Activated T-cell treated with anti-CD3 and anti-CD28 coated beads, Interleukin-2, amount 50 U/mL, for 24 hours (primary cell): ENCODE results near the gene GARS1.

Experiments
- DNase-seq: peaks from one replicate; pipeline ENCODE4 v3.0.0-alpha.2; 2020
- H3K27ac Mint-ChIP-seq: 2 replicates; pipeline ENCODE4 v1.8.0; 2020; ENCODE audit warnings: mild to moderate bottlenecking, mixed read lengths
- H3K27me3 Mint-ChIP-seq: 2 replicates; pipeline ENCODE4 v1.8.0; 2020; ENCODE audit warnings: mixed read lengths
- H3K36me3 Mint-ChIP-seq: 2 replicates; pipeline ENCODE4 v1.8.0; 2020; ENCODE audit warnings: low read depth, mixed read lengths
- H3K4me1 Mint-ChIP-seq: 2 replicates; pipeline ENCODE4 v1.8.0; 2020; ENCODE audit warnings: low read depth, mixed read lengths
- H3K4me3 Mint-ChIP-seq: 2 replicates; pipeline ENCODE4 v1.8.0; 2020; ENCODE audit warnings: mild to moderate bottlenecking, moderate library complexity, mixed read lengths
- H3K9me3 Mint-ChIP-seq: 2 replicates; pipeline ENCODE4 v1.8.0; 2020; ENCODE audit warnings: mixed read lengths

GARS1 gene

GRCh38 chr7:30594540-30595435, at the start of gene GARS1:
Gene GARS1, plus strand, starts transcription at chr7:30594878. Its CDS starts 44 bp downstream, at chr7:30594922.
- peaks cover 61% of the 10 kb centered on the region for H3K36me3 Mint-ChIP-seq
- peak within 1 kb of the TSS; percentile 99 for H3K27ac Mint-ChIP-seq
- no peaks in the 10 kb centered on the region for H3K27me3 Mint-ChIP-seq
- DNase-seq, result peak; percentile 92
- no peaks in the 10 kb centered on the region for H3K9me3 Mint-ChIP-seq
- H3K4me1 Mint-ChIP-seq, result peaks cover 60% of the 10 kb centered on the region
- peak within 1 kb of the TSS; percentile 99 for H3K4me3 Mint-ChIP-seq

DNA sequence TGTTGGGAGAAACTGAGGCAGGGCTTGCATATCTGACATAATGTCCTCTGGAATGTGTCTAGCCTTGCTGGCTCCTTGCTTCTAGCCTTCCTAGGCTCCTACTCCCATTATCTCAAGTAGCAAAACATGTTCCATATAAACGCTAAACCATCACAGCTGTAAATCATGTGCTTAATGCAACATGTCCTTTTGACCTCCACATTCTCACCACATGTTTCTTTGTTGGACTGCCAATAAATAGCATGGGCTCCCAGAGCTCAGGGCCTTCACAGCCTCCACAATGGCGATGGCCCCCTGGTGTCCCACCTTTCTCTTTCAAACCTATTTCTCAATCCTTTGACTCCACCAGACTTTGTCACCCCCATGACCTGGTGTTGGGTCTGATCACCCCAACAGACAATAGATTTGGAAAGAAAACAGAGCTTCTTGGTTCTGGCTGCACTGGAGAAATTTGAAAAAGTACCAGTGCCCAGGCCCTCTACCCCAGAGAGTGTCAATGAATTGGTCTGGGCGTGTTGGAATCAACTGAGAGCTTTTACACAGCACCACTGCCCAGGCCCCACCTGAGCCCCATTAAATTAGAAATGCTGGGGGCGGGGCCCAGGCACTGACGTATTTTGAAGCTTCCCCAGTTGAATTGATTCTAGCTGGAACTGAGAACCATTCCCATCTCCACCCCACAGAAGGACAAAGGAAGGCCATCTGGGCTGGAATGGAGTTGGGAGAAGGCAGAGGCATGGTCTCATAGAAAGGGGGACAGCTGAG, 48.7 kb upstream of the GARS1 start:
- Mint-ChIP-seq H3K4me3 (no peak overlapping the region), H3K27me3 (no peaks in the 10 kb centered on the region), H3K9me3 (no peaks in the 10 kb centered on the region), H3K4me1 (peaks cover 6% of the 10 kb centered on the region), H3K27ac (no peak overlapping the region), H3K36me3 (peaks cover 35% of the 10 kb centered on the region)
- DNase-seq, result no peak

DNA sequence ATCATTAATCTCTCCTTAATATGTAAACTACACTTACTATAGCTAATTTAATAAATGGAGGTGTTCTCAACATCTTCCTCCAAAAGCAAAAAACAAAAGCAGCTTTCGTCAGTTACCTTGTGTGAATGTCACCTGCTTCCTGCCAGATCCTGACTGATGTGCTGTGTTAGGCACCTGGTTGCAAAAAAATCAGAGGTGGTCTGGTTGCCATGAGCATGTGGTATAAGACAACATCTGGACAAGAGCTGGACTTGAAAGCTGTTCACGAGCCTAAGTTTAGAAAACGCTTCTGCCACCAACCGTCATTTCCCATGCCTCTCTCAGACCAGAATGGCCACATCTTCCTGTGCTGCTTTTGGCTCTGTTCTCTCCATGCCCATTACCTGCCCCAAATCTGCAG, 48.1 kb upstream of the GARS1 start:
- no peak for DNase-seq
- peaks cover 6% of the 10 kb centered on the region for H3K4me1 Mint-ChIP-seq
- no peak overlapping the region for H3K27ac Mint-ChIP-seq
- H3K4me3 Mint-ChIP-seq, result no peak overlapping the region
- H3K36me3 Mint-ChIP-seq, result peaks cover 35% of the 10 kb centered on the region
- no peaks in the 10 kb centered on the region for H3K27me3 Mint-ChIP-seq
- H3K9me3 Mint-ChIP-seq, result no peaks in the 10 kb centered on the region

GRCh38 chr7:30548845-30549244, 45.8 kb upstream of the GARS1 start:
- no peaks in the 10 kb centered on the region for H3K27me3 Mint-ChIP-seq

DNA sequence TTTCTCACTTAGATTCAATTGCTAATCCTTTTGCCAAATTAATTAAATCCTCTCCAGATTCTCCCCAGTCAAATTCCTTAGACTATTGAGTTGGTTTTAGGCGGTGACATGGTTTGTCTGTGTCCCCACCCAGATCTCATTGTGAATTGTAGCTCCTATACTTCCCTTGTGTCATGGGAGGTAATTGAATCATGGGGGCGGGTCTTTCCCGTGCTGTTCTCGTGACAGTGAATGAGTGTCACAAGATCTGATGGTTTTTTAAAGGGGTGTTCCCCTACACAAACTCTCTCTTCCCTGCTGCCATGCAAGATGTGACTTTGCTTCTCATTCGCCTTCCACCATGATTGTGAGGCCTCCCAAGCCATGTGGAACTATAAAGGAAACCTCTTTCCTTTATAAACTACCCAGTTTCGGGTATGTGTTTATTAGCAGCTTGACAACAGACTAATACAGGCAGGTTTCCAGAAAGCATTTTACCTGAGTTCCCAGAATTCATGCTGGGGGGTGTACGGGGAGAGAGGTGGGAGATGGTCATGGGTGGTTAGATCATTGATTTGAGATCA, 44.7 kb upstream of the GARS1 start:
- Mint-ChIP-seq H3K4me1 (peaks cover 3% of the 10 kb centered on the region), H3K9me3 (no peaks in the 10 kb centered on the region), H3K27me3 (no peaks in the 10 kb centered on the region), H3K4me3 (no peak overlapping the region), H3K36me3 (peaks cover 25% of the 10 kb centered on the region), H3K27ac (no peak overlapping the region)
- DNase-seq, result no peak

More at GRCh38 chr7:30548845-30549244, 45.8 kb upstream of the GARS1 start:
- Mint-ChIP-seq H3K36me3 (peaks cover 30% of the 10 kb centered on the region), H3K27ac (no peak overlapping the region), H3K4me1 (peaks cover 4% of the 10 kb centered on the region), H3K9me3 (no peaks in the 10 kb centered on the region), H3K4me3 (no peak overlapping the region)
- peak; percentile 37 for DNase-seq

GRCh38 chr7:30552330-30552729, 42.3 kb upstream of the GARS1 start:
- peaks cover 19% of the 10 kb centered on the region for H3K36me3 Mint-ChIP-seq
- DNase-seq, result no peak
- H3K27me3 Mint-ChIP-seq, result no peaks in the 10 kb centered on the region
- H3K4me3 Mint-ChIP-seq, result no peak overlapping the region
- H3K27ac Mint-ChIP-seq, result no peak overlapping the region
- no peaks in the 10 kb centered on the region for H3K9me3 Mint-ChIP-seq
- peaks cover 3% of the 10 kb centered on the region for H3K4me1 Mint-ChIP-seq

- no peak for DNase-seq
- Mint-ChIP-seq H3K27ac (no peak overlapping the region), H3K4me1 (peaks cover 3% of the 10 kb centered on the region), H3K36me3 (peaks cover 19% of the 10 kb centered on the region), H3K4me3 (no peak overlapping the region), H3K9me3 (no peaks in the 10 kb centered on the region), H3K27me3 (no peaks in the 10 kb centered on the region)
Measured at GRCh38 chr7:30553141-30553540, 41.5 kb upstream of the GARS1 start.

DNA sequence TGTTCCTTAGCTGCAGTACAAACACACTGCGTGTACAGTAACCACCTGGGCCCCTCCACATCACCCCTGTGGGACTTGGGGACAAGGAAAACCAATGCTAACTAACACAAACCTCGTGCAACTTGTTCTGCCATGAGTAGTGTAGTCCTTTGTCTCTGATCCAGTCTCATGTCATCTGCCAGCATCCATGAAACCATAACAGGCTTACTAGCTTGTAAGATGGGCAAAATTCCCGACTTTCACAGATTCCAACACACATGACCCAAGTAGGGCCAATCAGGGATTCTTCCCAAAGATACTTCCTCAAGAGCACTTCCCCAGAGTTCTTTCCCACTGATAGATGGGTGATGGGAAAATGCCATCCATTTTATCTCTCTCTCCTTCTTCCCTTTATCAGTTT, 41.1 kb upstream of the GARS1 start:
- Mint-ChIP-seq H3K27me3 (no peaks in the 10 kb centered on the region), H3K4me1 (peaks cover 3% of the 10 kb centered on the region), H3K9me3 (no peaks in the 10 kb centered on the region), H3K27ac (no peak overlapping the region), H3K36me3 (peaks cover 19% of the 10 kb centered on the region), H3K4me3 (no peak overlapping the region)
- no peak for DNase-seq

GRCh38 chr7:30555525-30555924, 39.2 kb upstream of the GARS1 start:
- Mint-ChIP-seq H3K36me3 (peaks cover 4% of the 10 kb centered on the region), H3K27ac (no peak overlapping the region), H3K9me3 (no peaks in the 10 kb centered on the region), H3K4me3 (no peak overlapping the region), H3K4me1 (peaks cover 2% of the 10 kb centered on the region), H3K27me3 (no peaks in the 10 kb centered on the region)
- DNase-seq, result no peak

- peaks cover 14% of the 10 kb centered on the region for H3K36me3 Mint-ChIP-seq
- H3K27ac Mint-ChIP-seq, result no peak overlapping the region
- H3K9me3 Mint-ChIP-seq, result no peaks in the 10 kb centered on the region
- no peak overlapping the region for H3K4me3 Mint-ChIP-seq
- DNase-seq, result no peak
- H3K4me1 Mint-ChIP-seq, result no peaks in the 10 kb centered on the region
- no peaks in the 10 kb centered on the region for H3K27me3 Mint-ChIP-seq
Measured at GRCh38 chr7:30556840-30557239, 37.8 kb upstream of the GARS1 start.

- no peaks in the 10 kb centered on the region for H3K9me3 Mint-ChIP-seq
- no peaks in the 10 kb centered on the region for H3K4me1 Mint-ChIP-seq
- DNase-seq, result no peak
- H3K27me3 Mint-ChIP-seq, result no peaks in the 10 kb centered on the region
- no peak overlapping the region for H3K4me3 Mint-ChIP-seq
- H3K27ac Mint-ChIP-seq, result no peak overlapping the region
- H3K36me3 Mint-ChIP-seq, result peaks cover 13% of the 10 kb centered on the region
Measured at GRCh38 chr7:30557245-30557644, 37.4 kb upstream of the GARS1 start.

- Mint-ChIP-seq H3K27ac (no peak overlapping the region), H3K27me3 (no peaks in the 10 kb centered on the region), H3K4me1 (peaks cover 2% of the 10 kb centered on the region), H3K4me3 (no peak overlapping the region), H3K9me3 (no peaks in the 10 kb centered on the region), H3K36me3 (peaks cover 27% of the 10 kb centered on the region)
- no peak for DNase-seq
Measured at GRCh38 chr7:30559611-30560010, 35.1 kb upstream of the GARS1 start.

DNA sequence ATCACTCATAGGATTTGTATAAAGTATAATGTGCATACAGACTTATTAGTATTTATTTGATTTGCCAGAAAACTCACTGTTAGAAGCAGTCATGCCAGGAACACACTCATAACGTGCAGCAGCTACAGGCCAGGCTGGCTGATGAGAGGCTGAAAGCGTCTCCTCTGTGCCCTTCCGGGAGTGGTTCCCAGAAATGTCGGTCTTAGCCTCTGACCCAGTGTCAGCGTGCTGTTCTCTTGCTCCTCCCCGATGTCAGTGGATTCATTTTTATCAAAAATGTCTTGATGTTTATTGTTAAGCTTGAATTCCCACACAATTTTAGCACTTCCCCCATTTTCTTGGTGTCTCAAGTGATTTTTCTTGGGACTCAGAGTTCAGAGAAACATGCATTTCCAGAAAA, 33.3 kb upstream of the GARS1 start:
- Mint-ChIP-seq H3K36me3 (peaks cover 27% of the 10 kb centered on the region), H3K4me3 (no peak overlapping the region), H3K4me1 (peaks cover 2% of the 10 kb centered on the region), H3K9me3 (no peaks in the 10 kb centered on the region), H3K27me3 (no peaks in the 10 kb centered on the region), H3K27ac (no peak overlapping the region)
- DNase-seq, result no peak

DNA sequence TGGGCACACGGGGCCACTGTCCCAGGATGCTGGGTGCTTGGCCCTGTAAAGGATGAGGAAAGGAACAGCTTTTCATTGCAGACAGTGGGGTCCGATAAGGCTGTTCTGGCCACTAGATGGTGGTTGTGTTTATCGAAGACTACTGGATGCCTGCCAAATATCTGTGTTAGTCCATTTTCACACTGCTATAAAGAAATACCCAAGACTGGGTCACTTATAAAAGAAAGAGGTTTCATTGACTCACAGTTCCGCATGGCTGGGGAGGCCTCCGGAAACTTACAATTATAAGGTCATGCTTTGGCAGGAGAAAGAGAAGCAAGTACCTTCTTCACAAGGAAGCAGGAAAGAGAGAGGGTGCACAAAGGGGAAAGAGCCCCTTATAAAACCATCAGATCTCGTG, 32.2 kb upstream of the GARS1 start:
- Mint-ChIP-seq H3K27me3 (no peaks in the 10 kb centered on the region), H3K4me3 (no peak overlapping the region), H3K36me3 (peaks cover 34% of the 10 kb centered on the region), H3K9me3 (no peaks in the 10 kb centered on the region), H3K27ac (no peak overlapping the region), H3K4me1 (peaks cover 2% of the 10 kb centered on the region)
- DNase-seq, result no peak

DNA sequence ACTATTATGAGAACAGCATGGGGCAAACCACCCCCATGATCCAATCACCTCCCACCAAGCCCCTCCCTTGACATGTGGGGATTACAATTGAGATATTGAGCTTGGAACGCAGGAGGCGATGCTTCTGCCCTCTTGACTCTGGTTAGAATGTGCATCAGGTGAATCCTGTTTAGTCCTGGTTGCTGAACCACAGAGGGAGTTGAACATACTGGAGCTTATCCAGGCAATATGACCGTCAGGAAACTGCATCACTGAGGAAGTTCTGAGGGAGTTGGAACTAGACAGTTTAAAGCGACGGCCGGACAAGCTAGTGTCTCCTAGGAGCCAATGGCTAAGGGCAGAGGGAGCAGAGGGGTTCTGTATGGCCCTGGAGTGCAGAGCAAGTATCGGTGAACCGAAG, 31.8 kb upstream of the GARS1 start:
- H3K27ac Mint-ChIP-seq, result no peak overlapping the region

More for the DNA sequence above, 31.8 kb upstream of the GARS1 start:
- no peak for DNase-seq
- H3K4me3 Mint-ChIP-seq, result no peak overlapping the region
- H3K4me1 Mint-ChIP-seq, result peaks cover 2% of the 10 kb centered on the region
- H3K9me3 Mint-ChIP-seq, result no peaks in the 10 kb centered on the region
- H3K36me3 Mint-ChIP-seq, result peaks cover 36% of the 10 kb centered on the region
- no peaks in the 10 kb centered on the region for H3K27me3 Mint-ChIP-seq
